NCI-H2107 treated with DMSO at 0.1 percent for 48 hours (cell line): ENCODE measurements around the gene ADORA2B.
"Not testable (repeated sequence)": the region's sequence is repeated elsewhere in the genome, so short reads cannot be mapped to it uniquely, and the experiment has no call there.

Source experiments
- DNase-seq: peaks from one replicate; lab custom pipeline; 2025; ENCODE audit not compliant: unreplicated experiment; lab: John Stamatoyannopoulos, UW

ADORA2B gene

DNA sequence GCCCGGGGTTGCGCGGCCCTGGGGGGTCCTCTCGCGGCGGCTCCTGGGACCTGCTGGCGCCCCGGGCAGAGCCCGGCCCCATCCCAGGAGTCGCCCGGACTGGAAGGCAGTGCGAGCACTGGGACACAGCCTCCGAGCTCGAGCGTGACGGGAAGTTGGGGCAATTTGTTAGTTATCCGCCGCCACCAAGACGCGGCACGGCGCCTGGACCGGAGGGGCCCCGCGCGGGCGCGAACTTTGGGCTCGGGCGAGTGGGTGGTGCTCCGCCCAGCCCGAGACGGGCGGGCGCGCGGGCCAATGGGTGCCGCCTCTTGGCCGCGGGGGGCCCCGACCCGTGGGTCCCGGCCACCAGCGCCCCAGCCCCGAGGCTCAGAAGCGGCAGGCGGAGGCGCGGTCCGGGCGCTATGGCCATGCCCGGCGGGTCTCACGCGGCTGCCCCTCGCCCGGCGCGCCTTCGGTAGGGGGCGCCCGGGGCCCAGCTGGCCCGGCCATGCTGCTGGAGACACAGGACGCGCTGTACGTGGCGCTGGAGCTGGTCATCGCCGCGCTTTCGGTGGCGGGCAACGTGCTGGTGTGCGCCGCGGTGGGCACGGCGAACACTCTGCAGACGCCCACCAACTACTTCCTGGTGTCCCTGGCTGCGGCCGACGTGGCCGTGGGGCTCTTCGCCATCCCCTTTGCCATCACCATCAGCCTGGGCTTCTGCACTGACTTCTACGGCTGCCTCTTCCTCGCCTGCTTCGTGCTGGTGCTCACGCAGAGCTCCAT lies at the start of gene ADORA2B:
Gene ADORA2B (plus strand): TSS at position 372 of the 768 bp plus-strand sequence. CDS start 119 bp downstream, at position 491.
- DNase-seq, result no peak

DNA sequence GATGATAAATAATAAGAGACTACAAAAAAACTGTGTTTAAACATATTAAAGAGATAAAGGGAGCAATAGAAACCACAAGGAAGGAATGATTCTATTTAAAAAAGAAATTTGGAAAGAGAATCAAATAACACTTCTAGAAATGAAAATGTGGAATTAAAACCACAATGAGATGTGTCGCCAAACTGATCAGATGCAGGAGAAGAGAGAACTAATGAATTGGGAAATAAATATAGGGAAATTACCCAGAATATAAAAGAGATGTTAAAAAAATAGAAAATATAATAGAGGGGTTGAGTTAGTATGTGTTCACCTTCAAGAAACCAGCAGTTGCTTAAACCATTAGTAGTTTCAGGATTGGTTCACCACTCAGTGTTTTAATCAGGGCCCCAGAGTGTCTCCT lies 48.7 kb upstream of the ADORA2B start:
- no peak for DNase-seq

DNA sequence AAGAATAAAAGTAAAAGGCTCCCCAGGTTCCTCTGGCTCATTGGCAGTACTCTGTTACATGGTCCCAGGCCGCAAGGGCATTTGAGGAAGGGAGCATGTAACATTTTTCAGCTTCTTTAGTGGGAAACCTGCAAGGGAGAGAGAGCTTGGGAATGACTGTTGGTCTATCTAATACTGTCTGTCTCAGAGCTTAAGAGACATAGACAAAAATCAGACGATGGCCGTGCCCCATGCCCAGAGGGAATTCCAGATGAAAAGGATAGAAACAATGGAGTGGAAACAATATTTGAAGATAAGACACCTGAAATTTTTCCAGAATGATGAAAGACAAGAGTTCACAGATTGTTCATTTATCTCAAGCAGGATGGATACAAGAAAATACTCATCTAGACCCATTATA lies 48.1 kb upstream of the ADORA2B start:
- no peak for DNase-seq

DNA sequence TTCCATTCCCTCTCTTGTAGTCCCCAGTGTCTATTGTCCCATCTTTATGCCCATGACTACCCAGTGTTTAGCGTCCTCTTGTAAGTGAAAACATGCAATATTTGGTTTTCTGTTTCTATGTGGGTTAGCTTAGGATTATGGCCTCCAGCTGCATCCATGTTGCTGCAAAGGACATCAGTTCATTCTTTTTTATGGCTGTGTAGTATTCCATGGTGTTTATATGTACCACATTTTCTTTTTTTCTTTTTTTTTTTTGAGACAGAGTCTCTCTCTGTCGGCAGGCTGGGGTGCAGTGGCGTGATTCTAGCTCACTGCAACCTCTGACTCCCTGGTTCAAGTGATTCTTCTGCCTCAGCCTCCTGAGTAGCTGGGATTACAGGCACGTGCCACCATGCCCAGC lies 45.3 kb upstream of the ADORA2B start:
- DNase-seq, result not testable (repeated sequence)

DNA sequence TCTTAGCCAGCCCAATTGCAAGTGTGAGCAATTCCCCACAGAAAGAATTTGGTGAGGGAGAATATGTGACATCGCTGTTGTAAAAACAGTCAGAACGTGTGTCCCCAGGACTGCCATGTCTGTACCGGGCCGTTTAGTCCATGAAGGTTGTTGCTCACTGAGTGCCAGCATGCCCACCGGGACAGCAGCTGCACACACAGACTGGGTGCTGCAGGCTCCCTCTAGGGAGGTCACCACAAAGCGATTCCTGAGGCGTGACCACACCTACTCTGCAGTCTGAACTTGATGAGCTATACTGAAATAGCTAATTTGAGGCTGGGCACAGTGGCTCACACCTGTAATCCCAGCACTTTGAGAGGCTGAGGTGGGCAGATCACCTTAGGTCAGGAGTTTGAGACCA lies 44.1 kb upstream of the ADORA2B start:
- DNase-seq, result peak; percentile 10

- DNase-seq, result not testable (repeated sequence)
Observed at GRCh38 chr17:15905236-15905635, 39.7 kb upstream of the ADORA2B start.

GRCh38 chr17:15907290-15907689 lies 37.6 kb upstream of the ADORA2B start:
- no peak for DNase-seq

- no peak for DNase-seq
Observed at GRCh38 chr17:15908378-15908777, 36.6 kb upstream of the ADORA2B start.

DNA sequence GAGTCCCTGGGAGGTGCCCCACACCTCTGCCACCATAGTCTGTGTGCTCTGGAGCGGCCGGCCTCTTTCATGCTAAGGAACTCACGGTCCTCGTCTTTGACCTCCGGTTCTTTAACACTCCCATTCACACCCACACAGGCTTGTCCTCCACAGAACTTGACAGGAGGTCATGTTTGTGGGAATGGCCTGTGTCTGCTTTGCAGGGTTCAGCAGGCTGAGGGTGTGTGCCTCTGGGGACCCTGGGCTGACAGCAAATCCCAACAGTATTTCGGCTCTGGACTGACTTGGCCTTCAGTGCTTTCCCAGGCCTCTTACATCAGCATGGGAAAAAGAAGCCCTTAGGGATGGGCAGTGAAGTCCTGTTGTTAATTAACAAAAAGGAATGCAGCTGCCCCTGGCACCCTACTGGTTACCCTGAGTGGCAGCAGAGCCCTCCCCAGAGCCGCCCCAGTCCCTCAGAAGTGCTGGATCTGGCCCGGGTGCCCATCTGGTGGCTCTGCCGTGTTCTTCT lies 35.4 kb upstream of the ADORA2B start:
- no peak for DNase-seq

DNA sequence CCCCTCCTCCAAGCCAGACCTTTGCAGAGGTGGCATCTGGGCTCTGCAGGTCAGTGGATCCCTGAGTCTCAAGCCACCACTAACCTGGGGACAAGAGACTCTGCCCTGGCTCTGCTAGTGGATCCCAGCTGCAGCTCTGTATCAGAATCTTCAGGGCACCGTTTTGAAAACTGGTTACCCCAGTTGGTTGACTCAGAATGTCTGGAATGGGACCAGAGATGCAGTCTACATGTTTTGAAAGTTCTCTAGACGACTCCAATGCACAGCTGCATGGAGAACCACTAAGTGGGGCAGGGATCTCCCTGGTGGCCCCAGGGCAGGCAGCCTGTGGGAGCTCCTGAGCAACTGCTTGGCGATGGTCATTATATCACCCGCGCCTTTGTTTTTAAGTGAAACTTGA lies 34.1 kb upstream of the ADORA2B start:
- no peak for DNase-seq

DNA sequence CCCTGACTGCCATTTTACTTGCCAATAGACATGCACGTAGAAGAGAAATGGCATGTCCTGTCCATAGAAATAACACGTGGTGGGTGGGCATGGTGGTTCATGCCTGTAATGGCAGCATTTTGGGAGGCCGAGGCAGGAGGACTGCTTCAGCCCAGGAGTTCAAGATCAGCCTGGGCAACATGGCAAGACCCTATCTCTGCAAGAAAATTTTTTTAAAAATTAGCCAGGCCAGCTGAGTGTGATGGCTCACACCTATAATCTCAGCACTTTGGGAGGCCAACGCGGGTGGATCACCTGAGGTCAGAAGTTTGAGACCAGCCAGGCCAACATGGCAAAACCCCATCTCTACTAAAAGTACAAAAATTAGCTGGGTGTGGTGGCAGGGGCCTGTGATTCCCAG lies 33.2 kb upstream of the ADORA2B start:
- DNase-seq, result not testable (repeated sequence)

- DNase-seq, result no peak
Observed at GRCh38 chr17:15912416-15912955, 32.4 kb upstream of the ADORA2B start.

- DNase-seq, result no peak
Observed at GRCh38 chr17:15913826-15914225, 31.1 kb upstream of the ADORA2B start.

DNA sequence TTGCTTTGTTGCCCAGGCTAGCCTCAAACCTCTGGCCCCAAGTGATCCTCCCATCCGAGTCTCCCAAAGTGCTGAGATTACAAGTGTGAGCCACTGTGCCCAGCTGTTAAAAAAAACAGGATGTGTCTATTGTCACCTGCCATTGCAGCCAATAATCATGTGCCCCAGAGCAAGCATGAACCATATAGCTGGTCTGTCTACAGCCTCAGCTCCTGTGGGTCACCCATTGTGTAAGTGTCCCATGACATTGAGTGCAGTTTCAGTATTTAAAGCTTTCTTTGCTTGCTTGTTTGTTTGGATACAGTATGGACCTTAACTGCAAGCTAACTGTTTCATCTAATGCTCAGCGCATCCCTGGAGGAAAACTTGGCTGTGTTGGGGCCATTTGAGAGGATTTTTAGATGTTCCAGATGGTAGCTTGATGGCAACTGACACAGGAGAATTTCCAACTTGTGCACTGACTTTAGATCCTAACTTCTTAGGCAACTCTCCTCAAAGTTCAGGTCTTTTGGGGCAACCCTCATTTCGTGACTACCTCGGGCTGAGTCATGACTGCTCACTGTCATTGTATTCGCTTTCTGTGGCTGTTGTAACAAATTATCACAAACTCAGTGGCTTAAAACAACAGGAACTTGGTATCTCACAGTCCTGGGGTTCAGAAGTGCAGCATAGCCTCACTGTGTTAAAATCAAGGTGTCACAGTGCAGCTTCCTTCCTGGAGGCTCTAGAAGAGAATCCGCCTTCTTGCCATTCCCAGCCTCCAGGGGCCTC lies 30.3 kb upstream of the ADORA2B start:
- no peak for DNase-seq

DNA sequence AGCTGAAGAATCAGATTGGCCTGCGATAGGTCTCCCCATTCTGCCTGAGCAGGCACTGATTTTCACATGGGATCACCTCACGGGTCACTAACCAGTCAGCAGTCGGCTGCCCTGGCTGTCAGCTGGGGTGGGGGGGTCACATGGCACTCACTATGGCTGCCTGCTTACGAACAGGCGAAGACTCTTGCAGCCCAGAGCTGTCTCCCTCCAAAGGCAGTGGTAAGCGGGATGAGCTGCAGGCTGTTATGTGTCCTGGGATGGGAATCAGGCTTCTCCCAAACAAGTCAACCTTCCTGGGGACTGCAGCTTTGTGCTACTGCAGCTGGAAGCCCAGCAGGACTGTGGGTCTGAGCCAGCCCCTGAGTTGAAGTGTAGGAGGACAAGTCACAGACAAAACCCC lies 29.0 kb upstream of the ADORA2B start:
- no peak for DNase-seq

DNA sequence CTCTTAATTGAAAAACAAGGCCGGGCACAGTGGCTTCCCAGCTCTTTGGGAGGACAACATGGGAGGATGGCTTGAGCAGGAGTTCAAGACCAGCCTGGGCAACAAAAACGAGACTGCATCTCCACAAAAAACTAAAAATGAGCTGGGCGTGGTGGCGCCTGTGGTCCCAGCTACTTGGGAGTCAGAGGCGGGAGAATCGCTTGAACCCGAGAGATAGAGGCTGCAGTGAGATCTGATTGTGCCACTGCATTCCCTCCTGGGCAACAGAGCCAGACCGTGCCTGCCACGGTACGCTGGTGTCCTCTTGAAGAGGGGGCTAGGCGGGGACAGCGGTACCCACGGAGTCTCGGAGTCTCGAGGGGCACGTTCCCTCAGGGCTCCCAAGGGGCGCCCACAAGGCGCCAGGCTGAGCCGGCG lies 27.9 kb upstream of the ADORA2B start:
- no peak for DNase-seq

DNA sequence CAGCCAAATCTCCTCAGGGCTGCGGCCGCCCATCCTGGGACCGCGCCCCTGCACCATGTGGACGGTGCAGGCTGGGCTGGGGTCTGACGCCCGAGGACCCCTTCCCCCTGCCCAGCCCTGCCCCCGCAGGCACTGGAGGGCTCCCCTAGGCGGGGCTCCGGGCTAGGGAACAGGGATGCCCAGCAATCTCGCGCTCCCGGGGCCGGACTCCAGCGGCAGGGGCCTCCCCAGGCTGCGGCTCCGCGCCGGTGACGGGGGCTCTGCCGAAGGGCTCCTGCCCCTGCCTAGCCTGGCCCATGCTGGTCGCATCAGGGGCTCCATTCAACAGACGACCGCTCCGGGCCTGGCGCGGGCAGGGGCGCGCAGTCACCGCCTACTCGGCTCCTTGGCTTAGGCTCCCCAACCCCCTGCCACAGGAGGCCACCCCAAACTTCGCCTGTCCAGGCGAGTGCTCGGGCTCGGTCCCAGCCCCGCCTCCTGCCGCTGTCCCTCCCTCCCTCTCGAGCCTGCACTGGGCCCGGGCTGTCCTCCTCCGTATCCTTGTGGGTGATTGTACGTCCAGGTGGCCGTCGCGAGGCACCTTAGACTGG lies 27.4 kb upstream of the ADORA2B start:
- DNase-seq, result no peak

- DNase-seq, result no peak
Observed at GRCh38 chr17:15918261-15918660, 26.7 kb upstream of the ADORA2B start.

DNA sequence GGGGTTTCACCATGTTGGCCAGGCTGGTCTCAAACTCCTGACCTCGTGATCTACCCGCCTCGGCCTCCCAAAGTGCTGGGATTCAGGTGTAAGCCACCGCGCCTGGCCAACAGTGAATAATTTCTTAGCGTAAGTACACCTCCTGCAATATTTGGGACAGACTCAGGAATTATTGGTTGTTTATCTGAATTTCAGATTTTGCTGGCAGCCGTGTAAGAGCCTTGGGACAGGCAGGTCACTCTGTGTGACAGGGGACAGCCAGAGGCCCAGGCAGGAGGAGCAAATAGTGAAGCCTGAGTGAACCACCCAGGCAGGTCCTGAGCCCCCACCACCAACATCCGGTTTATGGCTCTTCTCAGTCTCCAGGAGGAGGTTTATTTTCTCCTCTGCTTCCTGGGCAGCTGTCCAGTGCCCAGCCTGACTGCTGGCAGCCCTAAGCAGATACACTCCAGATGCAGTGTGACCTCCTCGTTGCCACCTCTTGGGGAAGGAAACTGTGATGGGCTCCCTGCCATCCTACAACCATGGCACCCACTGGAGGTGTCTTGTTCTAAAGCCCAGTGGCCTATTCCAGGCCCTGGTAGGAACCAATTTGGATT lies 26.2 kb upstream of the ADORA2B start:
- DNase-seq, result no peak

GRCh38 chr17:15919466-15919865 lies 25.5 kb upstream of the ADORA2B start:
- no peak for DNase-seq

DNA sequence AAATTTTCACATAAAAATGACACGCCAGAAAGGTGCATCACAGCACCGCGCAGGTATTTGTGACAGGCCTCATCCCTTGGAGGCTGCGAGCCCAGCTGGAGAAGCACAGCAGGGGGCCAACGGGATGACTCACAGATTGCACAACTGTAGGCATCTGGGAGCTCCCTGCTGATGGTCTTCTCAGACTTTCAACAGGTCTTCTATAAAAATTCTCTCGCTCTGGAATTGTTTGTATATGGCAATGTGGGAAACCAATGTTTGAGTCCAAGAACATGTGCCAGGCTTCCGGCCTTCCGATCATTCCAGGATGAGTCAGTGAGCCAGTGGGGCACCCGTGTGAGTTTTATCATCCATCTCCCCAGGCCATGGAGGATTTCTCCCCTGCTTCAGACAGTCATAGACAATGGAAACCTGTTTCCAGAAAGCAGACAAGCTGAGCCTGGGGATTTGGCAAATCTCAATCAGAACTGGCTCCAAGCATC lies 24.1 kb upstream of the ADORA2B start:
- DNase-seq, result no peak
